Smooth muscle cell (in vitro differentiated cells): ENCODE measurements around the gene LRRC4C. TPM values are rescaled to one million over a fixed set of nuclear protein-coding genes. Genes with fewer than 3 reads are reported as not detected.

Source experiments
- DNase-seq: peaks from one replicate; lab custom pipeline; 2025; ENCODE audit not compliant: unreplicated experiment; lab: John Stamatoyannopoulos, UW
- H2AFZ ChIP-seq: fragments of 200-600 bp; sonication (generic); 2 replicates; pipeline ENCODE4 v1.6.0; 2016; ENCODE audit warnings: antibody characterized with exemption, low read depth, mild to moderate bottlenecking
- H3F3A ChIP-seq: fragments of 200-600 bp; sonication (generic); 2 replicates; pipeline ENCODE4 v1.6.0; 2017; ENCODE audit warnings: antibody characterized with exemption, low read depth
- H3K27ac ChIP-seq: fragments of 200-600 bp; sonication (generic); 2 replicates; pipeline ENCODE4 v1.5.1; 2016; ENCODE audit warnings: low read depth, mild to moderate bottlenecking
- H3K27me3 ChIP-seq: fragments of 200-600 bp; sonication (generic); 2 replicates; pipeline ENCODE4 v1.6.1; 2016; ENCODE audit warnings: low read depth, mild to moderate bottlenecking
- H3K36me3 ChIP-seq: fragments of 200-600 bp; sonication (generic); 2 replicates; pipeline ENCODE4 v1.5.1; 2016; ENCODE audit warnings: low read depth
- H3K4me1 ChIP-seq: fragments of 200-600 bp; sonication (generic); 2 replicates; pipeline ENCODE4 v1.5.1; 2016; ENCODE audit warnings: low read depth
- H3K4me2 ChIP-seq: fragments of 200-600 bp; sonication (generic); 2 replicates; pipeline ENCODE4 v1.6.0; 2016; ENCODE audit warnings: mild to moderate bottlenecking
- H3K4me3 ChIP-seq: fragments of 200-600 bp; sonication (generic); 2 replicates; pipeline ENCODE4 v1.5.1; 2016; ENCODE audit warnings: mild to moderate bottlenecking
- H3K79me2 ChIP-seq: fragments of 200-600 bp; sonication (generic); 2 replicates; pipeline ENCODE4 v1.6.0; 2016; ENCODE audit warnings: low read depth, mild to moderate bottlenecking
- H3K9ac ChIP-seq: fragments of 200-600 bp; sonication (generic); 2 replicates; pipeline ENCODE4 v1.6.0; 2016; ENCODE audit warnings: low read depth
- H3K9me3 ChIP-seq: fragments of 200-600 bp; sonication (generic); replicated peaks from 2 replicates; pipeline ENCODE4 v1.5.1; 2016; ENCODE audit warnings: low read depth
- H4K20me1 ChIP-seq: fragments of 200-600 bp; sonication (generic); 2 replicates; pipeline ENCODE4 v1.6.0; 2016; ENCODE audit warnings: low read depth
- CTCF ChIP-seq: fragments of 200-600 bp; sonication (generic); IDR thresholded peaks from 2 replicates; pipeline ENCODE4 v1.5.1; 2017; ENCODE audit warnings: borderline replicate concordance, mild to moderate bottlenecking, antibody characterized with exemption; ENCODE audit not compliant: insufficient read depth, poor library complexity, severe bottlenecking
- WGBS: methylation state at CpG from one replicate; pipeline ENCODE4 v1.1.7; 2016; ENCODE audit warnings: low lambda C conversion rate; 5-methylcytosine and 5-hydroxymethylcytosine counted together
- polyA plus RNA-seq: library from polyadenylated mRNA; unstranded; fragments of >200 nt; fragmentation: Nextera tagmentation; extraction: Ambion mirVana; gene quantifications from 2 replicates; pipeline ENCODE4 v1.2.1, GENCODE V29; 2016
- total RNA-seq: library from RNA; depleted of rRNA; stranded (reverse); fragments of >200 nt; gene quantifications from 2 replicates; pipeline ENCODE4 v1.2.3, GENCODE V29; 2014

The LRRC4C gene
- total and polyA plus RNA-seq, 2 experiments from 2014 or later: 7.3 to 10.1 TPM

GRCh38 chr11:40190294-40190693 lies 1269.2 kb downstream of the LRRC4C start:
- H3K4me1 ChIP-seq: peaks cover 6% of the 10 kb centered on the region
- 66% methylated on average over 5 of the region's 5 CpGs for WGBS
- H3K79me2 ChIP-seq: no peaks in the 10 kb centered on the region
- H4K20me1 ChIP-seq: no peaks in the 10 kb centered on the region
- no peaks in the 10 kb centered on the region for H3K9me3 ChIP-seq
- no peak overlapping the region for H3K4me2 ChIP-seq
- H3K27ac ChIP-seq: no peak overlapping the region
- no peak overlapping the region for H3K9ac ChIP-seq
- TF ChIP-seq CTCF: no peak
- no peak overlapping the region for H3K4me3 ChIP-seq
- H3F3A ChIP-seq: no peaks in the 10 kb centered on the region
- no peaks in the 10 kb centered on the region for H3K27me3 ChIP-seq
- H2AFZ ChIP-seq: no peak overlapping the region
- no peak for DNase-seq
- H3K36me3 ChIP-seq: no peaks in the 10 kb centered on the region

- peaks cover 6% of the 10 kb centered on the region for H3K4me1 ChIP-seq
- no peaks in the 10 kb centered on the region for H3K36me3 ChIP-seq
- no peaks in the 10 kb centered on the region for H3K27me3 ChIP-seq
- no peaks in the 10 kb centered on the region for H3K9me3 ChIP-seq
- H3K4me3 ChIP-seq: no peak overlapping the region
- no peak for DNase-seq
- no peaks in the 10 kb centered on the region for H4K20me1 ChIP-seq
- no peaks in the 10 kb centered on the region for H3K79me2 ChIP-seq
- no peak overlapping the region for H3K27ac ChIP-seq
- no peak overlapping the region for H3K9ac ChIP-seq
- TF ChIP-seq CTCF: no peak
- no peaks in the 10 kb centered on the region for H3F3A ChIP-seq
- H3K4me2 ChIP-seq: no peak overlapping the region
- WGBS: 84% methylated on average over 3 of the region's 3 CpGs
- H2AFZ ChIP-seq: no peak overlapping the region
Measured at GRCh38 chr11:40188848-40189247, 1270.6 kb downstream of the LRRC4C start.

GRCh38 chr11:40187295-40187694 lies 1272.2 kb downstream of the LRRC4C start:
- Histone ChIP-seq H3K9ac (no peak overlapping the region), H3K4me1 (peaks cover 6% of the 10 kb centered on the region), H4K20me1 (no peaks in the 10 kb centered on the region), H3K27ac (no peak overlapping the region), H3K4me2 (no peak overlapping the region), H3K4me3 (no peak overlapping the region), H3K27me3 (no peaks in the 10 kb centered on the region), H3F3A (no peaks in the 10 kb centered on the region), H3K36me3 (no peaks in the 10 kb centered on the region), H2AFZ (no peak overlapping the region), H3K79me2 (no peaks in the 10 kb centered on the region), H3K9me3 (no peaks in the 10 kb centered on the region)
- WGBS: 76% methylated on average over 4 of the region's 4 CpGs
- no peak for DNase-seq
- TF ChIP-seq CTCF: no peak

GRCh38 chr11:40186437-40187263 lies 1272.8 kb downstream of the LRRC4C start:
- Histone ChIP-seq H3K4me2 (no peak overlapping the region), H3K4me1 (peaks cover 6% of the 10 kb centered on the region), H3K27me3 (no peaks in the 10 kb centered on the region), H4K20me1 (no peaks in the 10 kb centered on the region), H3F3A (no peaks in the 10 kb centered on the region), H3K27ac (no peak overlapping the region), H3K79me2 (no peaks in the 10 kb centered on the region), H2AFZ (no peak overlapping the region), H3K9me3 (no peaks in the 10 kb centered on the region), H3K4me3 (no peak overlapping the region), H3K9ac (no peak overlapping the region), H3K36me3 (no peaks in the 10 kb centered on the region)
- no peak for TF ChIP-seq CTCF
- no peak for DNase-seq
- WGBS: 89% methylated on average over 13 of the region's 13 CpGs
